NB4 (cell line): ENCODE results near the gene SLC27A4.

Experiments used
- DNase-seq: peaks from one replicate; pipeline ENCODE4 v3.0.0; 2010; ENCODE audit warnings: low read depth
- H3K4me3 ChIP-seq: one replicate; pipeline ENCODE4 v1.5.1; 2011; ENCODE audit warnings: mild to moderate bottlenecking, low read depth, low read length, moderate library complexity
- CTCF ChIP-seq: IDR thresholded peaks from one replicate; pipeline ENCODE4 v1.5.1; 2012; ENCODE audit warnings: low read depth, low read length
- MAX ChIP-seq: IDR thresholded peaks from 2 replicates; pipeline ENCODE4 v1.6.1; 2011; ENCODE audit warnings: low read depth, low read length
- MYC ChIP-seq: IDR thresholded peaks from 2 replicates; pipeline ENCODE4 v1.6.1; 2011; ENCODE audit warnings: low read depth, low read length
- POLR2A ChIP-seq: IDR thresholded peaks from 2 replicates; pipeline ENCODE4 v1.6.1; 2011; ENCODE audit warnings: mild to moderate bottlenecking; ENCODE audit not compliant: insufficient read length; ENCODE audit errors: extremely low read depth

The SLC27A4 gene

GRCh38 chr9:128382261-128382660, 41.9 kb downstream of the SLC27A4 start:
- H3K4me3 ChIP-seq = no peak overlapping the region

GRCh38 chr9:128383007-128383753, 42.9 kb downstream of the SLC27A4 start:
- DNase-seq = no peak
- no peak overlapping the region for H3K4me3 ChIP-seq
- TF ChIP-seq POLR2A (no peak), CTCF (no peak), MAX (no peak), MYC (no peak)

More at GRCh38 chr9:128382261-128382660, 41.9 kb downstream of the SLC27A4 start:
- DNase-seq = no peak
- TF ChIP-seq MAX (no peak), CTCF (no peak), MYC (no peak), POLR2A (no peak)

- TF ChIP-seq POLR2A (no peak), MAX (no peak), MYC (no peak), CTCF (no peak)
- no peak overlapping the region for H3K4me3 ChIP-seq
- DNase-seq = no peak
Measured at GRCh38 chr9:128383791-128384190, 43.5 kb downstream of the SLC27A4 start.

GRCh38 chr9:128384801-128385495, 44.6 kb downstream of the SLC27A4 start:
- DNase-seq = no peak
- no peak overlapping the region for H3K4me3 ChIP-seq
- TF ChIP-seq MAX = no peak
- TF ChIP-seq POLR2A = no peak
- TF ChIP-seq MYC = no peak
- no peak for TF ChIP-seq CTCF

GRCh38 chr9:128385496-128386460, 45.5 kb downstream of the SLC27A4 start:
- TF ChIP-seq MYC = no peak
- no peak for DNase-seq
- no peak overlapping the region for H3K4me3 ChIP-seq
